ENCODE data around the gene ZCCHC2. TPM values are rescaled to one million over a fixed set of nuclear protein-coding genes. Genes with fewer than 3 reads are reported as not detected.

The ZCCHC2 gene
- total RNA-seq, 2 donors from 2014 or later = 12.9 to 16.8 TPM

GRCh38 chr18:62496262-62496661 is 26.6 kb upstream of the ZCCHC2 start:
- TF ChIP-seq, protein P1, sequence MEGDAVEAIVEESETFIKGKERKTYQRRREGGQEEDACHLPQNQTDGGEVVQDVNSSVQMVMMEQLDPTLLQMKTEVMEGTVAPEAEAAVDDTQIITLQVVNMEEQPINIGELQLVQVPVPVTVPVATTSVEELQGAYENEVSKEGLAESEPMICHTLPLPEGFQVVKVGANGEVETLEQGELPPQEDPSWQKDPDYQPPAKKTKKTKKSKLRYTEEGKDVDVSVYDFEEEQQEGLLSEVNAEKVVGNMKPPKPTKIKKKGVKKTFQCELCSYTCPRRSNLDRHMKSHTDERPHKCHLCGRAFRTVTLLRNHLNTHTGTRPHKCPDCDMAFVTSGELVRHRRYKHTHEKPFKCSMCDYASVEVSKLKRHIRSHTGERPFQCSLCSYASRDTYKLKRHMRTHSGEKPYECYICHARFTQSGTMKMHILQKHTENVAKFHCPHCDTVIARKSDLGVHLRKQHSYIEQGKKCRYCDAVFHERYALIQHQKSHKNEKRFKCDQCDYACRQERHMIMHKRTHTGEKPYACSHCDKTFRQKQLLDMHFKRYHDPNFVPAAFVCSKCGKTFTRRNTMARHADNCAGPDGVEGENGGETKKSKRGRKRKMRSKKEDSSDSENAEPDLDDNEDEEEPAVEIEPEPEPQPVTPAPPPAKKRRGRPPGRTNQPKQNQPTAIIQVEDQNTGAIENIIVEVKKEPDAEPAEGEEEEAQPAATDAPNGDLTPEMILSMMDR (IDR thresholded peaks at IDR 0.05) = no peak

DNA sequence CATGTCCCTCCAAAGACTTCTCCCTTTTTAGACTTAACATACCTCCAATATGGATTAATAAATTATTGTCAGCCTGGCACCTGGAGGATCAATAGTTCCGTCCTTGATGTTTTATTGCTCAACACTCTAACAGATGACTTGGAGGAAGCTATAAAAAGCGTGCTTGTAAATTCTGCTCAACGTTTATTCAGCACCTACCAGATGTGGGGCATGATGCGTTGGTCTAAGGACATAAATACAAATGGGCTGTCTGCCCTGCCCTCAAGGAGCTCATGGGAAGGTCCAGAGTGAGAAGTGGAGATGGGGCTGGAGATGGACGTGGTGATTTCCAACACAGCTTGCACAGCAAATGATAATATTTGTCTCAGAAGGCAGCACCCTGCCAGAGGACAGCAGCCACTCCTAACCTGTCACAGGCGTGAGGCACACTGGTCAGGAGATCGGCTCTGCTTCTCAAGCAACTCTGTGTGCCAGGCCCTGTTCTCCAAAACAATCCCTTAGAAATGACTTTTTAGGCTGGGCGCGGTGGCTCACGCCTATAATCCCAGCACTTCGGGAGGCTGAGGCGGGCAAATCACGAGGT is 25.5 kb upstream of the ZCCHC2 start:
- H3K9me3 ChIP-seq = no peaks in the 10 kb centered on the region
- H3K27me3 ChIP-seq = no peaks in the 10 kb centered on the region
- no peaks in the 10 kb centered on the region for H3K4me1 ChIP-seq
- no peaks in the 10 kb centered on the region for H3K36me3 ChIP-seq
- H3K4me3 ChIP-seq = no peak overlapping the region
- no peak overlapping the region for H3K27ac ChIP-seq
- TF ChIP-seq, protein P1 (IDR thresholded peaks at IDR 0.05) = no peak
- no peak for DNase-seq (ENCODE audit: low spot score)

More at GRCh38 chr18:62496262-62496661, 26.6 kb upstream of the ZCCHC2 start:
- Histone ChIP-seq H3K9me3 (no peaks in the 10 kb centered on the region), H3K27ac (no peak overlapping the region), H3K27me3 (no peaks in the 10 kb centered on the region), H3K36me3 (no peaks in the 10 kb centered on the region), H3K4me3 (no peak overlapping the region), H3K4me1 (no peaks in the 10 kb centered on the region)
- DNase-seq (ENCODE audit: low spot score) = no peak

GRCh38 chr18:62498616-62499262 is 24.1 kb upstream of the ZCCHC2 start:
- Histone ChIP-seq H3K27ac (no peak overlapping the region), H3K4me3 (no peak overlapping the region), H3K4me1 (no peaks in the 10 kb centered on the region), H3K36me3 (no peaks in the 10 kb centered on the region), H3K27me3 (no peaks in the 10 kb centered on the region), H3K9me3 (no peaks in the 10 kb centered on the region)
- no peak for DNase-seq (ENCODE audit: low spot score)
- TF ChIP-seq, protein P1 (IDR thresholded peaks at IDR 0.05) = no peak

GRCh38 chr18:62499263-62499650 is 23.6 kb upstream of the ZCCHC2 start:
- TF ChIP-seq, protein P1 (IDR thresholded peaks at IDR 0.05) = no peak
- no peaks in the 10 kb centered on the region for H3K27me3 ChIP-seq
- no peak overlapping the region for H3K4me3 ChIP-seq
- no peaks in the 10 kb centered on the region for H3K4me1 ChIP-seq
- H3K36me3 ChIP-seq = no peaks in the 10 kb centered on the region
- no peak for DNase-seq (ENCODE audit: low spot score)
- H3K27ac ChIP-seq = no peak overlapping the region
- H3K9me3 ChIP-seq = no peaks in the 10 kb centered on the region

DNA sequence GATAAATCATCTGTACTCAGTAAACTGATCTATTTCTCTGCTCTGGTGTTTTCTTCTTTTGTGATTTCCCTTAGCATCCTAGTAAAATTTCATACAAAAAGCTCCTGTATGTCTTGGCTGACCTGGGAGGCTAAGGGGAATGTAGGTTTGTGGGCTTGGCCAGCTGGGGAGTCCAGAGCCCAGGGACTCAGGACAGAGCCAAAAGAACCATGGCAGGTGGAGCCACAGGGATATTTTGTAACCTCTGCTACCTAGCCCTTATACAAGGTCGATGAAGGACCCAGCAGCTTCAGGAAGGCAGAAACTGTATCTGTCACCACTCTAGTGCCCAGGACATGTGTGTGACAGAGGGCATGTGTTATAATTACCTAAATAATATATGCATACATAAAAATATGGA is 22.7 kb upstream of the ZCCHC2 start:
- TF ChIP-seq, protein P1 (IDR thresholded peaks at IDR 0.05) = no peak
- no peak overlapping the region for H3K27ac ChIP-seq
- H3K4me1 ChIP-seq = no peaks in the 10 kb centered on the region
- H3K27me3 ChIP-seq = no peaks in the 10 kb centered on the region
- no peak overlapping the region for H3K4me3 ChIP-seq
- DNase-seq (ENCODE audit: low spot score) = no peak
- no peaks in the 10 kb centered on the region for H3K36me3 ChIP-seq
- H3K9me3 ChIP-seq = no peaks in the 10 kb centered on the region

Measured in right atrium auricular region (tissue), 2 donors.